Measurements from ENCODE around the gene NLRP6.

DNA sequence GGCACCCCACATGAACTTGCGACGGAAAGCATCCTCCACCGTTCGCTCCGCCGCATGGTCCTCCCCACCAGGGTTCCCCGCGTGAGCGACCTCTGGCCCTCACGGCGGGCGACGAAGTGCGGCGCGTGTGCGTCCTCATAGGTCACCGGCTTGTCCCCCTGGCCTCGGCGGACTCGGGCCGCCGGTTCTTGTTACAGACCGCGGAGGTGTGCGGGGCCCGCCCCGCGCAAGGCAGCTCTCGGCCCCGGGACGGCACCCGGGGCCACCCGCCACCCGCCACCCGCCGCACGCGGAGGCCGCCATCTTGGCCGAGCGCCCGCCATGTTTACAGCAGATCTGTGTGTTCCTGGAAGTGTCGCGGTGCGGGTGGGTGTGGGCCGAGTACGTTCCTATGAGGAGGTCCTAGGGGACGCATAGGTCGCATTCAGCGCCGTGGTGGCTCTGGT lies 25.9 kb downstream of the NLRP6 start:
- TF ChIP-seq CTCF (IDR thresholded peaks at IDR 0.05) (no peak), POLR2A (IDR thresholded peaks at IDR 0.05) (no peak), POLR2AphosphoS5 (IDR thresholded peaks at IDR 0.05; ENCODE audit: insufficient read depth in 1 of 2, low read depth in 1 of 2) (no peak)
